SH-SY5Y (cell line): ENCODE data around the gene USP15.

ENCODE experiments used
- GATA2 ChIP-seq: IDR thresholded peaks from 2 replicates; pipeline ENCODE4 v1.6.1; 2011; ENCODE audit warnings: mild to moderate bottlenecking, low read depth, low read length
- GATA3 ChIP-seq: IDR thresholded peaks from 2 replicates; pipeline ENCODE4 v1.6.1; 2011; ENCODE audit warnings: low read depth, mild to moderate bottlenecking, low read length, moderate library complexity

GRCh38 chr12:62249419-62249818 is 10.8 kb upstream of the USP15 start:
- TF ChIP-seq GATA3 (no peak), GATA2 (no peak)
